ENCODE data around the gene SPATA45.

DNA sequence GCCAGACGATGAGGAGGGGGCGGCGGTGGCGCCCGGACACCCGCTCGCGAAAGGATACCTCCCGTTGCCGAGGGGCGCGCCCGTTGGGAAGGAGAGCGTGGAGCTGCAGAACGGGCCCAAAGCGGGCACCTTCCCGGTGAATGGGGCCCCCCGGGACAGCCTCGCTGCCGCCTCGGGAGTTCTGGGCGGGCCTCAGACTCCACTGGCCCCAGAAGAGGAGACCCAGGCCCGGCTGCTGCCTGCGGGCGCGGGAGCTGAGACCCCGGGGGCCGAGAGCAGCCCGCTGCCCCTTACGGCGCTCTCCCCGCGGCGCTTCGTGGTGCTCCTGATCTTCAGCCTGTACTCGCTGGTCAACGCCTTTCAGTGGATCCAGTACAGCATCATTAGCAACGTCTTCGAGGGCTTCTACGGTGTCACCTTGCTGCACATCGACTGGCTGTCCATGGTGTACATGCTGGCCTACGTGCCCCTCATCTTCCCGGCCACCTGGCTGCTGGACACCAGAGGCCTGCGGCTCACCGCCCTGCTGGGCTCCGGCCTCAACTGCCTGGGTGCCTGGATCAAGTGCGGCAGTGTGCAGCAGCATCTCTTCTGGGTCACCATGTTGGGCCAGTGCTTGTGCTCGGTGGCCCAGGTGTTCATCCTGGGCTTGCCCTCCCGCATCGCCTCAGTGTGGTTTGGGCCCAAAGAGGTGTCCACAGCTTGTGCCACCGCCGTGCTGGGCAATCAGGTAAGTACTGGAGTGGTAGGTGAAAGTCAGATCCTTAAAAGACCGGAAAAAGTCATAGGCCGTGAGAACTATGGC is 11.2 kb upstream of the SPATA45 start:
- TF ChIP-seq POLR2A (IDR thresholded peaks at IDR 0.05) (no peak), CTCF (IDR thresholded peaks at IDR 0.05) (no peak)
